ENCODE results near the gene SLC4A8. TPM values are rescaled to one million over a fixed set of nuclear protein-coding genes. Genes with fewer than 3 reads are reported as not detected.

Gene SLC4A8
- total RNA-seq, 1 experiment from 2014 or later: 1.4 TPM

- RAD21 ChIA-PET (ENCODE audit: low non-redundant PET in 1 of 2, low total read pairs in 2 of 2, uncharacterized antibody in 2 of 2, unreplicated experiment in 2 of 2): no interaction called here
- no peaks in the 10 kb centered on the region for H3K79me2 ChIP-seq (ENCODE audit: insufficient read depth, low read length)
Measured at GRCh38 chr12:51480978-51481377, 56.3 kb downstream of the SLC4A8 start.

More at GRCh38 chr12:51480978-51481377, 56.3 kb downstream of the SLC4A8 start:
- ChIA-PET POLR2A (no interaction called here), CTCF (no interaction called here)
- no peak overlapping the region for H3K9ac ChIP-seq (ENCODE audit: low read length)
- H2AFZ ChIP-seq (ENCODE audit: low read depth, low read length, poor library complexity, severe bottlenecking): no peak overlapping the region
- no peaks in the 10 kb centered on the region for H3K36me3 ChIP-seq (ENCODE audit: control insufficient read depth in 1 of 2, insufficient read depth in 2 of 2, low read length in 2 of 2)
- no peak overlapping the region for H3K27ac ChIP-seq (ENCODE audit: low read depth, low read length)
- H3K4me1 ChIP-seq (ENCODE audit: control insufficient read depth in 1 of 2, insufficient read depth in 2 of 2, low read length in 2 of 2): no peaks in the 10 kb centered on the region
- H3K27me3 ChIP-seq (ENCODE audit: insufficient read depth, low read length): no peaks in the 10 kb centered on the region
- no peak overlapping the region for H3K4me2 ChIP-seq (ENCODE audit: low read length)
- BruUV-seq (replicated peaks): no TSS peak
- no peaks in the 10 kb centered on the region for H3K9me3 ChIP-seq (ENCODE audit: control insufficient read depth in 1 of 2, insufficient read depth in 1 of 2, low read depth in 1 of 2, low read length in 2 of 2)
- no peak for ATAC-seq
- H3K4me3 ChIP-seq (replicated peaks in 1 of 2; ENCODE audit: low read depth in 1 of 2, low read length in 2 of 2): no peak overlapping the region
- H4K20me1 ChIP-seq (ENCODE audit: insufficient read depth): no peaks in the 10 kb centered on the region
- TF ChIP-seq ZBTB33 (IDR thresholded peaks at IDR 0.05; ENCODE audit: extremely low read depth, insufficient replicate concordance, low read length): no peak
- TF ChIP-seq RAD21 (IDR thresholded peaks at IDR 0.05; ENCODE audit: low read depth): no peak
- TF ChIP-seq TCF7L2 (IDR thresholded peaks at IDR 0.05; ENCODE audit: borderline replicate concordance, extremely low read depth, insufficient read depth, insufficient read length): no peak
- no peak for TF ChIP-seq EGR1 (IDR thresholded peaks at IDR 0.05; ENCODE audit: low read depth)
- no peak for TF ChIP-seq EZH2 (IDR thresholded peaks at IDR 0.05)
- no peak for TF ChIP-seq REST (IDR thresholded peaks at IDR 0.05; ENCODE audit: low read depth)
- no peak for TF ChIP-seq ELF1 (IDR thresholded peaks at IDR 0.05; ENCODE audit: borderline replicate concordance, low read depth)
- TF ChIP-seq ATF3 (IDR thresholded peaks at IDR 0.05): no peak
- no peak for TF ChIP-seq SIN3A (IDR thresholded peaks at IDR 0.05; ENCODE audit: low read depth)
- TF ChIP-seq POLR2A (IDR thresholded peaks at IDR 0.05; ENCODE audit: borderline replicate concordance, extremely low read depth, insufficient read depth, insufficient read length): no peak
- TF ChIP-seq POLR2AphosphoS5 (IDR thresholded peaks at IDR 0.05; ENCODE audit: low read depth, low read length): no peak
- intact Hi-C loops (cut with micrococcal nuclease): no loop called here
- no peaks in the 10 kb centered on the region for H3K9me2 ChIP-seq (ENCODE audit: insufficient read depth)
- DNase-seq (ENCODE audit: low read depth, low spot score): no peak

Measured in HCT116 (cell line).